ENCODE data around the gene PIMREG.

The PIMREG gene

GRCh38 chr17:6498901-6499540, 54.8 kb downstream of the PIMREG start:
- no peak for DNase-seq (ENCODE audit: low read depth)

Measured in stimulated activated CD8-positive, alpha-beta memory T cell treated with anti-CD3 and anti-CD28 coated beads, Interleukin-7, amount 100 ng/mL, for 24 hours (primary cell).